GM18520 (cell line): ENCODE data around the gene FGD4.
A peak's percentile ranks its signal among the peaks of the same experiment; 100 is the strongest.
"Not testable (repeated sequence)": the region's sequence is repeated elsewhere in the genome, so short reads cannot be mapped to it uniquely, and the experiment has no call there.

ENCODE experiments used
- ATAC-seq: cut with Tn5 transposase; IDR thresholded peaks from one replicate; pipeline ENCODE4 v1.9.1; 2021; ENCODE audit not compliant: unreplicated experiment

Gene FGD4

GRCh38 chr12:32516230-32516629, 116.9 kb downstream of the FGD4 start:
- no peak for ATAC-seq

- ATAC-seq = no peak
Measured at GRCh38 chr12:32517966-32518365, 118.6 kb downstream of the FGD4 start.

- no peak for ATAC-seq
Measured at GRCh38 chr12:32519047-32519446, 119.7 kb downstream of the FGD4 start.

GRCh38 chr12:32522331-32523221, 123.2 kb downstream of the FGD4 start:
- ATAC-seq = no peak

- ATAC-seq = not testable (repeated sequence)
Measured at GRCh38 chr12:32525802-32526201, 126.4 kb downstream of the FGD4 start.

GRCh38 chr12:32526343-32526742, 127.0 kb downstream of the FGD4 start:
- ATAC-seq = not testable (repeated sequence)

- ATAC-seq = no peak
Measured at GRCh38 chr12:32532422-32532821, 133.1 kb downstream of the FGD4 start.

- ATAC-seq = no peak
Measured at GRCh38 chr12:32532951-32533350, 133.6 kb downstream of the FGD4 start.

GRCh38 chr12:32533506-32533905, 134.1 kb downstream of the FGD4 start:
- ATAC-seq = not testable (repeated sequence)

GRCh38 chr12:32533971-32534590, 134.7 kb downstream of the FGD4 start:
- peak; percentile 66 for ATAC-seq

GRCh38 chr12:32534698-32535097, 135.3 kb downstream of the FGD4 start:
- ATAC-seq = no peak

- no peak for ATAC-seq
Measured at GRCh38 chr12:32535288-32535999, 136.1 kb downstream of the FGD4 start.

- no peak for ATAC-seq
Measured at GRCh38 chr12:32536000-32536345, 136.6 kb downstream of the FGD4 start.

GRCh38 chr12:32541754-32542374, 142.5 kb downstream of the FGD4 start:
- ATAC-seq = no peak

GRCh38 chr12:32542428-32543229, 143.3 kb downstream of the FGD4 start:
- ATAC-seq = no peak

- ATAC-seq = no peak
Measured at GRCh38 chr12:32544893-32545292, 145.5 kb downstream of the FGD4 start.

GRCh38 chr12:32545413-32545980, 146.1 kb downstream of the FGD4 start:
- ATAC-seq = no peak

- ATAC-seq = no peak
Measured at GRCh38 chr12:32546272-32546671, 146.9 kb downstream of the FGD4 start.

- no peak for ATAC-seq
Measured at GRCh38 chr12:32548691-32549281, 149.4 kb downstream of the FGD4 start.

GRCh38 chr12:32549675-32550079, 150.3 kb downstream of the FGD4 start:
- no peak for ATAC-seq
